ENCODE measurements around the gene KCNIP1.

The KCNIP1 gene

DNA sequence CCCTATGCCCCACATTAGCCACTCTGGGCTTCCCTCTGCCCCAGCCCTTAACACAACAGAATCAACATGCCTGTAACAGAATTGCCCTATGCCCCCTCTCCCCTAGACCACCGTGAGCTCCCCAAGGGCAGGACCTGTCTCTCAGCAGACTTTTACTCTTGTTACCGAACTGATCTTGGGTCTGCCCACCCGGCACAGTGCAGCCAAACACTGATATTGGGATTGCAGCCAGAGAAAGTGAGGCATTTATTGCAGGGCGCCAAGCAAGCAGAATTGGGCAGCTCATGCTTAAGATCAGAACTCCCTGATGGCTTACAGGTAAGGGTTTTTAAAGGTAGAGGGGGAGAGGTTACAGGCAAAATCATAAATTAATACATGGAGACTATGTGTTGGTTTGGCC lies 33.5 kb upstream of the KCNIP1 start:
- no peak overlapping the region for H3K4me2 ChIP-seq (ENCODE audit: low read depth, low read length, poor library complexity, severe bottlenecking)
- H3K27ac ChIP-seq (ENCODE audit: low read depth, low read length) = no peak overlapping the region
- no peaks in the 10 kb centered on the region for H3K27me3 ChIP-seq (ENCODE audit: low read length)
- no peaks in the 10 kb centered on the region for H3K36me3 ChIP-seq (ENCODE audit: low read length)
- no peaks in the 10 kb centered on the region for H3K9me2 ChIP-seq (replicated peaks; ENCODE audit: insufficient read depth, low read length)
- no peak overlapping the region for H2AFZ ChIP-seq (ENCODE audit: low read depth, low read length, severe bottlenecking)
- H3F3A ChIP-seq (ENCODE audit: insufficient read depth) = no peaks in the 10 kb centered on the region
- H3K9ac ChIP-seq (ENCODE audit: low read length) = no peak overlapping the region
- TF ChIP-seq, protein P1, sequence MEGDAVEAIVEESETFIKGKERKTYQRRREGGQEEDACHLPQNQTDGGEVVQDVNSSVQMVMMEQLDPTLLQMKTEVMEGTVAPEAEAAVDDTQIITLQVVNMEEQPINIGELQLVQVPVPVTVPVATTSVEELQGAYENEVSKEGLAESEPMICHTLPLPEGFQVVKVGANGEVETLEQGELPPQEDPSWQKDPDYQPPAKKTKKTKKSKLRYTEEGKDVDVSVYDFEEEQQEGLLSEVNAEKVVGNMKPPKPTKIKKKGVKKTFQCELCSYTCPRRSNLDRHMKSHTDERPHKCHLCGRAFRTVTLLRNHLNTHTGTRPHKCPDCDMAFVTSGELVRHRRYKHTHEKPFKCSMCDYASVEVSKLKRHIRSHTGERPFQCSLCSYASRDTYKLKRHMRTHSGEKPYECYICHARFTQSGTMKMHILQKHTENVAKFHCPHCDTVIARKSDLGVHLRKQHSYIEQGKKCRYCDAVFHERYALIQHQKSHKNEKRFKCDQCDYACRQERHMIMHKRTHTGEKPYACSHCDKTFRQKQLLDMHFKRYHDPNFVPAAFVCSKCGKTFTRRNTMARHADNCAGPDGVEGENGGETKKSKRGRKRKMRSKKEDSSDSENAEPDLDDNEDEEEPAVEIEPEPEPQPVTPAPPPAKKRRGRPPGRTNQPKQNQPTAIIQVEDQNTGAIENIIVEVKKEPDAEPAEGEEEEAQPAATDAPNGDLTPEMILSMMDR (IDR thresholded peaks at IDR 0.05; ENCODE audit: insufficient read depth, low read length, poor library complexity, severe bottlenecking) = no peak
- TF ChIP-seq EZH2phosphoT487 (conservative IDR thresholded peaks at IDR 0.05; ENCODE audit: low read length) = no peak
- H3K4me3 ChIP-seq (ENCODE audit: insufficient read depth, low read length, poor library complexity, severe bottlenecking) = no peak overlapping the region
- H3K79me2 ChIP-seq (ENCODE audit: insufficient read depth, low read length) = no peaks in the 10 kb centered on the region
- no peaks in the 10 kb centered on the region for H4K20me1 ChIP-seq (ENCODE audit: low read depth, low read length)
- no peaks in the 10 kb centered on the region for H3K9me3 ChIP-seq (ENCODE audit: insufficient read depth, low read length)

DNA sequence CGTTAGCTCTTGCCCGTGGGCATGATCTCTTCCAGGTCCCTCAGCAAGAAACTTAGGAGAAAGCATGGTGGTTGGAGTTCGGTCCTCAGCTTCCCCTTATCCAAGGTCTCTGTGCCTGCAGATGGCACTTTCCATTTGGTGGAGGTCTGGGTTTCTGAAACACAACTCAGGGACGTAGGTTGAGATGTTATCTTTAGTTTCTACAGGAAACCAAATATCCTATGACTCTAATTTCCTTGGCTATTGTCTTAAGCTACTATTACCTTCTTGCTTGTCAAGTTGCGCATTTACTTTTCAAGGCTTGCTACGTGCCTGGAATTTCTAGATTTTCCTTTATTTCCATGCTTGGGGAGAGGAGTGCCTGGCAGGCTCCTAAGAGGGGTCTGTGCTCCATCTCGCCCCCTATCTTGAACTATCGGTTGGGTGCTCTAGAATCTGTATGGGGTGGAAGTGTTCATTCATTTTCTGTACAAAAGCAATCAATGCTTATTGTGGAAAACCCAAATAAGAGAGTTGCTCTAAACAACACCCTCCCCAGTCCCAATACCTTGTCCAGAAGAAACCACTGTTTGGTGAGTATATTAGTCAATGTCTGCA lies 32.9 kb upstream of the KCNIP1 start:
- no peaks in the 10 kb centered on the region for H3K27me3 ChIP-seq (ENCODE audit: low read length)
- no peak overlapping the region for H3K4me2 ChIP-seq (ENCODE audit: low read depth, low read length, poor library complexity, severe bottlenecking)
- no peaks in the 10 kb centered on the region for H3K9me2 ChIP-seq (replicated peaks; ENCODE audit: insufficient read depth, low read length)
- no peak overlapping the region for H2AFZ ChIP-seq (ENCODE audit: low read depth, low read length, severe bottlenecking)
- no peaks in the 10 kb centered on the region for H4K20me1 ChIP-seq (ENCODE audit: low read depth, low read length)
- H3K79me2 ChIP-seq (ENCODE audit: insufficient read depth, low read length) = no peaks in the 10 kb centered on the region
- no peaks in the 10 kb centered on the region for H3K36me3 ChIP-seq (ENCODE audit: low read length)
- TF ChIP-seq, protein P1 (IDR thresholded peaks at IDR 0.05; ENCODE audit: insufficient read depth, low read length, poor library complexity, severe bottlenecking) = no peak
- no peak for TF ChIP-seq EZH2phosphoT487 (conservative IDR thresholded peaks at IDR 0.05; ENCODE audit: low read length)
- H3K9ac ChIP-seq (ENCODE audit: low read length) = no peak overlapping the region
- H3F3A ChIP-seq (ENCODE audit: insufficient read depth) = no peaks in the 10 kb centered on the region
- no peak overlapping the region for H3K27ac ChIP-seq (ENCODE audit: low read depth, low read length)
- no peak overlapping the region for H3K4me3 ChIP-seq (ENCODE audit: insufficient read depth, low read length, poor library complexity, severe bottlenecking)
- no peaks in the 10 kb centered on the region for H3K9me3 ChIP-seq (ENCODE audit: insufficient read depth, low read length)

DNA sequence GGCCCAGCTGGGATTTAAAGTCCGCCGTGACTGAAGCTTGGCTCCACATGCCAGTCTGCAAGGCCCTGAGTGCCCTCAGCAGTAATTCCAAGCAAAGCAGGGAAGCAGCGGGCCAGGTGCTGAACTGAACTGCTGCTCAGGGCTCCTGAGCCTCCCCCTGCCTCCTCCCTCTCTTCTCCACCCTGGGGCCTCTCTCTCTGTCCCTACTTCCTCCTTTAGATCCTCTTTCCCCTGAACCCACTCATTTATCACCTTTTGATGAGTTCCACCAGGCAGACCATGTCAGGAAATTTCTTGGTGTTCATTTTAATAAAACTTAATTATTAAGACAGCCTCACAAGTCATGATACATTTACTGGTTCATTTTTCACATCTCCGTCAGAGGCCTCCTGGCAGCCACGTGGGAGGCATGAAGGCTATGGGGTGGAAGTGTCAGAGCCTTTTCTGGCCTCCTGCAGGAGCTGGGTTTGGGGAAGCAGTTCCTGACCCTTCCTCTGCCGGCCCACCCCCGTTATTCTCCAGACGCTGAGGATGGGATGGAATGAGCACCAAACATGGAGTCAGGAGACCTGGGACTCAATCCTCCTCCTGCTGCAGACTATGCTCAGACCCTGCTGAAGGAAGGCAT lies 32.2 kb upstream of the KCNIP1 start:
- Histone ChIP-seq H3K79me2 (ENCODE audit: insufficient read depth, low read length) (no peaks in the 10 kb centered on the region), H3K4me2 (ENCODE audit: low read depth, low read length, poor library complexity, severe bottlenecking) (no peak overlapping the region), H3K4me3 (ENCODE audit: insufficient read depth, low read length, poor library complexity, severe bottlenecking) (no peak overlapping the region), H3K27ac (ENCODE audit: low read depth, low read length) (no peak overlapping the region), H3K27me3 (ENCODE audit: low read length) (no peaks in the 10 kb centered on the region), H3F3A (ENCODE audit: insufficient read depth) (no peaks in the 10 kb centered on the region), H4K20me1 (ENCODE audit: low read depth, low read length) (no peaks in the 10 kb centered on the region), H3K9me3 (ENCODE audit: insufficient read depth, low read length) (no peaks in the 10 kb centered on the region), H3K9me2 (replicated peaks; ENCODE audit: insufficient read depth, low read length) (no peaks in the 10 kb centered on the region), H3K36me3 (ENCODE audit: low read length) (no peaks in the 10 kb centered on the region), H2AFZ (ENCODE audit: low read depth, low read length, severe bottlenecking) (no peak overlapping the region), H3K9ac (ENCODE audit: low read length) (no peak overlapping the region)
- TF ChIP-seq EZH2phosphoT487 (conservative IDR thresholded peaks at IDR 0.05; ENCODE audit: low read length) = no peak
- TF ChIP-seq, protein P1 (IDR thresholded peaks at IDR 0.05; ENCODE audit: insufficient read depth, low read length, poor library complexity, severe bottlenecking) = no peak

Measured in SU-DHL-6 (cell line).